ENCODE results near the gene RPL27.

DNA sequence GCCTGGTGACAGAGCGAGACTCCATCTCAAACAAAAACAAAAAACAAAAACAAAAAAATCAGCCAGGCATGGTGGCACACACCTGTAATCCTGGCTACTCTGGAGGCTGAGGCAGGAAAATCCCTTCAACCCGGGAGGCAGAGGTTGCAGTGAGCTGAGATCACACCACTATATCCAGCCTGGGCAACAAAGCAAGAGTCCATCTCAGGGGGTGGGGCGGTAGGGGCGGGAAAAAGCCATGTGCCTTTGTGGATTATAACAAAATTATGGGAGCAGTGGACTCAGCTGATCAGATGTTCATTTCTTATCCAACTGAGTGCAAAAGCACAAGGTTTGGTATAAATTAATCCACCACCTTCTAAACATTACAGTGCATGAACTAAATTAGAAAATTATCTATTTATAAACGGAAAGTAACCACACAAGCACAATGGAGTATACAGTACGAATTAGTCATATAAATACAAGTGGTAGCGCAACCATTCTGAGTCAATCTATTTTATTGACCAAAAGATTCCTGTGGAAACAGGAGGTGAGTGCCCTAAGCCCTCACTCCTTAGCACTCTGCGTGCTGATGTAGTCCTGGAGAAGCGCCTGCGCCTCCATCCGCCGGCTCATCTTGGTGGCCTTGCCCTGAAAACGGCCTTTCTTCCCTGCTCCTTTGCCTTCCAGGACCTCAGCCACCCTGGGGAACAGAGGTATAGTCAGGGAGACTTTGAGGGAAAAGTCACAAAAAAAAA is 48.0 kb upstream of the RPL27 start:
- TF ChIP-seq TAF1 (IDR thresholded peaks at IDR 0.05; ENCODE audit: borderline replicate concordance, insufficient read depth, low read length), result no peak
- TF ChIP-seq POLR2AphosphoS5 (IDR thresholded peaks at IDR 0.05; ENCODE audit: low read depth, low read length), result no peak
- TF ChIP-seq, protein P1, sequence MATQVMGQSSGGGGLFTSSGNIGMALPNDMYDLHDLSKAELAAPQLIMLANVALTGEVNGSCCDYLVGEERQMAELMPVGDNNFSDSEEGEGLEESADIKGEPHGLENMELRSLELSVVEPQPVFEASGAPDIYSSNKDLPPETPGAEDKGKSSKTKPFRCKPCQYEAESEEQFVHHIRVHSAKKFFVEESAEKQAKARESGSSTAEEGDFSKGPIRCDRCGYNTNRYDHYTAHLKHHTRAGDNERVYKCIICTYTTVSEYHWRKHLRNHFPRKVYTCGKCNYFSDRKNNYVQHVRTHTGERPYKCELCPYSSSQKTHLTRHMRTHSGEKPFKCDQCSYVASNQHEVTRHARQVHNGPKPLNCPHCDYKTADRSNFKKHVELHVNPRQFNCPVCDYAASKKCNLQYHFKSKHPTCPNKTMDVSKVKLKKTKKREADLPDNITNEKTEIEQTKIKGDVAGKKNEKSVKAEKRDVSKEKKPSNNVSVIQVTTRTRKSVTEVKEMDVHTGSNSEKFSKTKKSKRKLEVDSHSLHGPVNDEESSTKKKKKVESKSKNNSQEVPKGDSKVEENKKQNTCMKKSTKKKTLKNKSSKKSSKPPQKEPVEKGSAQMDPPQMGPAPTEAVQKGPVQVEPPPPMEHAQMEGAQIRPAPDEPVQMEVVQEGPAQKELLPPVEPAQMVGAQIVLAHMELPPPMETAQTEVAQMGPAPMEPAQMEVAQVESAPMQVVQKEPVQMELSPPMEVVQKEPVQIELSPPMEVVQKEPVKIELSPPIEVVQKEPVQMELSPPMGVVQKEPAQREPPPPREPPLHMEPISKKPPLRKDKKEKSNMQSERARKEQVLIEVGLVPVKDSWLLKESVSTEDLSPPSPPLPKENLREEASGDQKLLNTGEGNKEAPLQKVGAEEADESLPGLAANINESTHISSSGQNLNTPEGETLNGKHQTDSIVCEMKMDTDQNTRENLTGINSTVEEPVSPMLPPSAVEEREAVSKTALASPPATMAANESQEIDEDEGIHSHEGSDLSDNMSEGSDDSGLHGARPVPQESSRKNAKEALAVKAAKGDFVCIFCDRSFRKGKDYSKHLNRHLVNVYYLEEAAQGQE (IDR thresholded peaks at IDR 0.05; ENCODE audit: insufficient read depth in 1 of 2, low read depth in 2 of 2, low read length in 2 of 2), result no peak
- no peak for TF ChIP-seq SIN3A (IDR thresholded peaks at IDR 0.05; ENCODE audit: borderline replicate concordance, insufficient read depth, low read length)

All from PFSK-1 (cell line).